Measurements from ENCODE around the gene STARD8.
"Not testable (repeated sequence)": the region's sequence is repeated elsewhere in the genome, so short reads cannot be mapped to it uniquely, and the experiment has no call there.

Gene STARD8, protein sequence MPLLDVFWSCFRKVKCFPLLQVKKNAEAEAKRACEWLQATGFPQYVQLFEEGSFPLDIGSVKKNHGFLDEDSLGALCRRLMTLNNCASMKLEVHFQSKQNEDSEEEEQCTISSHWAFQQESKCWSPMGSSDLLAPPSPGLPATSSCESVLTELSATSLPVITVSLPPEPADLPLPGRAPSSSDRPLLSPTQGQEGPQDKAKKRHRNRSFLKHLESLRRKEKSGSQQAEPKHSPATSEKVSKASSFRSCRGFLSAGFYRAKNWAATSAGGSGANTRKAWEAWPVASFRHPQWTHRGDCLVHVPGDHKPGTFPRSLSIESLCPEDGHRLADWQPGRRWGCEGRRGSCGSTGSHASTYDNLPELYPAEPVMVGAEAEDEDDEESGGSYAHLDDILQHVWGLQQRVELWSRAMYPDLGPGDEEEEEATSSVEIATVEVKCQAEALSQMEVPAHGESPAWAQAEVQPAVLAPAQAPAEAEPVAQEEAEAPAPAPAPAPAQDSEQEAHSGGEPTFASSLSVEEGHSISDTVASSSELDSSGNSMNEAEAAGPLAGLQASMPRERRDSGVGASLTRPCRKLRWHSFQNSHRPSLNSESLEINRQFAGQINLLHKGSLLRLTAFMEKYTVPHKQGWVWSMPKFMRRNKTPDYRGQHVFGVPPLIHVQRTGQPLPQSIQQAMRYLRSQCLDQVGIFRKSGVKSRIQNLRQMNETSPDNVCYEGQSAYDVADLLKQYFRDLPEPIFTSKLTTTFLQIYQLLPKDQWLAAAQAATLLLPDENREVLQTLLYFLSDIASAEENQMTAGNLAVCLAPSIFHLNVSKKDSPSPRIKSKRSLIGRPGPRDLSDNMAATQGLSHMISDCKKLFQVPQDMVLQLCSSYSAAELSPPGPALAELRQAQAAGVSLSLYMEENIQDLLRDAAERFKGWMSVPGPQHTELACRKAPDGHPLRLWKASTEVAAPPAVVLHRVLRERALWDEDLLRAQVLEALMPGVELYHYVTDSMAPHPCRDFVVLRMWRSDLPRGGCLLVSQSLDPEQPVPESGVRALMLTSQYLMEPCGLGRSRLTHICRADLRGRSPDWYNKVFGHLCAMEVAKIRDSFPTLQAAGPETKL

DNA sequence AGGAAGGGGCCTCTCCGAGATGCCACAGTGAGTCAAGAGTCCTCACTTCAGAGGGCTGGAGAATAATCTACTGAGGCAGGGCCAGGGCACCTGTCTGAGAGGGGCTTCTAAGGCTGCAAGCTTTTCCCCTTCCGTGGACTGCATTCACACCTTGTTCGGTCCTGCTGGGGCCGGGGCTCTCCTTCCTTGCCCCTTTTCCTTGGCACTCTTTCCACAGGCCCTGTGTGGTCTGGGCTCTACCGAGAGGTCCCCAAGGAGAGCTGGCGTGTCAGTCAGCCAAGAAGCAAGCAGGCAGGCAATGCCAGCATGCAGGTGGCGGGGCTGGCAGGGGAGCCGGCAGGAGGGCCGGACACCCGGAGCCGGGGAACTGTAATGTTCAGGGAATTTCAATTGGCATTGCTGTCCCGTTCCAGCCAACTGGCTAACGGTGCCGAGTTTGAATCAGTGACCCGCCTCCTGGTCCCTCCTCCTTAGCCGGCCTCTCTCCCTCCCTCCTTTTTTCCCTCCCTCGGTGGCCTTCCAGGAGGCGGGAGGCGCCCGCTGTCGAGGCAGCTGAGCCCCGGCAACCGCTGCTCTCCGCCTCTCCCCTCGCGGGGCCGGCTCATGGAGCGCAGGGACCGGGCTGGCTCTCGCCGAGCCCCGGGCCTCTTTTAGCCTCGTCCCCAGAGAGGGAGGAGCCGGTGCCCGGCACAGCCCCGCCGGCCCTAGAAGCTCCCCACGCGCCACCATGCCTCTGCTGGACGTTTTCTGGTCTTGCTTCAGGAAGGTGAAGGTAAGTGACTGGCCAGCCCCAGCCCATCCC, at the start of gene STARD8:
STARD8 (plus strand) TSS at position 511 of the 802 bp plus-strand sequence; CDS start at position 728, 217 bp downstream.
- Histone ChIP-seq H3K9ac (ENCODE audit: low read length) (no peak within 1 kb of the TSS), H3K4me3 (ENCODE audit: low read length) (no peak within 1 kb of the TSS), H3K9me3 (ENCODE audit: insufficient read depth, low read length) (no peaks in the 10 kb centered on the region), H3K79me2 (ENCODE audit: low read length) (no peaks in the 10 kb centered on the region), H3K4me1 (ENCODE audit: low read length) (no peaks in the 10 kb centered on the region), H3K27me3 (ENCODE audit: low read depth, low read length) (peaks cover 2% of the 10 kb centered on the region; the same call in 1 of the 2 replicates), H4K20me1 (ENCODE audit: insufficient read depth, low read length) (no peaks in the 10 kb centered on the region), H3K27ac (ENCODE audit: low read length) (no peak within 1 kb of the TSS), H3K4me2 (ENCODE audit: low read length) (no peak within 1 kb of the TSS), H3K36me3 (replicated peaks; ENCODE audit: low read depth, low read length) (no peaks in the 10 kb centered on the region), H2AFZ (ENCODE audit: low read depth, low read length) (no peak within 1 kb of the TSS)
- TF ChIP-seq, protein P1, sequence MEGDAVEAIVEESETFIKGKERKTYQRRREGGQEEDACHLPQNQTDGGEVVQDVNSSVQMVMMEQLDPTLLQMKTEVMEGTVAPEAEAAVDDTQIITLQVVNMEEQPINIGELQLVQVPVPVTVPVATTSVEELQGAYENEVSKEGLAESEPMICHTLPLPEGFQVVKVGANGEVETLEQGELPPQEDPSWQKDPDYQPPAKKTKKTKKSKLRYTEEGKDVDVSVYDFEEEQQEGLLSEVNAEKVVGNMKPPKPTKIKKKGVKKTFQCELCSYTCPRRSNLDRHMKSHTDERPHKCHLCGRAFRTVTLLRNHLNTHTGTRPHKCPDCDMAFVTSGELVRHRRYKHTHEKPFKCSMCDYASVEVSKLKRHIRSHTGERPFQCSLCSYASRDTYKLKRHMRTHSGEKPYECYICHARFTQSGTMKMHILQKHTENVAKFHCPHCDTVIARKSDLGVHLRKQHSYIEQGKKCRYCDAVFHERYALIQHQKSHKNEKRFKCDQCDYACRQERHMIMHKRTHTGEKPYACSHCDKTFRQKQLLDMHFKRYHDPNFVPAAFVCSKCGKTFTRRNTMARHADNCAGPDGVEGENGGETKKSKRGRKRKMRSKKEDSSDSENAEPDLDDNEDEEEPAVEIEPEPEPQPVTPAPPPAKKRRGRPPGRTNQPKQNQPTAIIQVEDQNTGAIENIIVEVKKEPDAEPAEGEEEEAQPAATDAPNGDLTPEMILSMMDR (IDR thresholded peaks at IDR 0.05; ENCODE audit: low read depth, low read length) = no peak
- TF ChIP-seq EZH2phosphoT487 (IDR thresholded peaks at IDR 0.05; ENCODE audit: low read depth) = no peak

DNA sequence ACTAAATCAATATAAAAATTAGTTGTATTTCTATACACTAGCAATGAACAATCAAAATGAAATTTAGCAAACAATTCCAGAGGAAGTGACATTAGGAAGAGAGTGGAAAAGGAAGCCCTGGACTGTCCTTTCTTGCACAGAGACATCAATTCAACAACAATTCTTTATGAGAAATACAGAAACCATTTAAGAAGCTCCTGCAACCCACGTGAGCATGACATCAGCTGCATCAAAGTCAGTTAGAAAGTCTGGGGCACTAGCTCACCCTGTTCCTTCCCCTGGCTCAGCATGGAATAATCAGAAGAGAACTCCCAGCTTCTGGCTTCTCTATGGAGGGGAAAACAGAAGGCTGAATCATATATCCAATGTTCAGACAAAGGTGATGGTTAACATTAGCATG, 48.6 kb upstream of the STARD8 start:
- TF ChIP-seq EZH2phosphoT487 (IDR thresholded peaks at IDR 0.05; ENCODE audit: low read depth) = no peak
- TF ChIP-seq, protein P1 (IDR thresholded peaks at IDR 0.05; ENCODE audit: low read depth, low read length) = no peak
- Histone ChIP-seq H3K27ac (ENCODE audit: low read length) (no peak overlapping the region), H3K9me3 (ENCODE audit: insufficient read depth, low read length) (no peaks in the 10 kb centered on the region)

DNA sequence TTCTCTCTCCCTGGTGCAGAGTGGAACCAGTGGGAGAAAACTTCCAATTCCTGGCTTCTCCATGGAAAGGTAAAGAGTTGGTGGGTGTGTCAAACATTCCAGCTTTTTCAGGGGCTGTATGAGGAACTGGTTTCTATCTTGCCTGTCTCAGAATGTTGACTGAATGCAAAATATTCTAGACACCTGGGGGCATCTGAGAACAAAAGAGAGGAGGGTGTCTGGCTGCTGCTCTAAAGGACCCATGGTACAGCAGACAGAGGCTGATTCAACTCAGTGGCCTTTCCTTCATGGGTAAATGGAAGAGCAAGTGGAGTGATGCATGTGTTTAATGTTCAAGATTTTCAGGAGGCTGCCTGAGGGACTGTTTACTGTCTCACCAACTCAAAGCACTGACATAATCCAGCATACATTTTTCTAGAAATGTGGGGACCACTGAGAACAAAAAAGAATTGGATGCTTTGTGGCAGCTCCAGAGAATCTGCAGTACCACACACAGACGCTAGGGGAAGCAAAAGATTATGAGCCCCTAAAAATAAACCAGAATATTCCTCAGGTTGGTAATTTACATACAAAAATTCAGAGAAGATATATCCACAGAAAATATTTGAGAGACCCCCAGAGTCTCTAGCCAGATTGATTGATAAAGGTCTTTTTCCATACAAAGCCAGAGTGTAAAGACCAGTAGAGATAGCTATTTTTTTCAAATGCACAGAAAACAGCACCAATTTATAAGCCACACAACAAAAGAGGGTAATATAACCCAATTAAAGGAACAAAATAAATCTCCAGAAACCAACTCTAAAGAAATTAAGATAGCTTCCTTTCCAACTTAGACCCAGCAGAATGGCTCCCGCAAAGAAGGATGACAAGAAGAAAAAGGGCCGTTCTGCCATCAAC, 48.0 kb upstream of the STARD8 start:
- Histone ChIP-seq H3K4me1 (ENCODE audit: low read length) (no peaks in the 10 kb centered on the region), H3K9ac (ENCODE audit: low read length) (no peak overlapping the region), H3K4me2 (ENCODE audit: low read length) (no peak overlapping the region), H3K79me2 (ENCODE audit: low read length) (no peaks in the 10 kb centered on the region), H3K27me3 (ENCODE audit: low read depth, low read length) (no peaks in the 10 kb centered on the region), H3K9me3 (ENCODE audit: insufficient read depth, low read length) (no peaks in the 10 kb centered on the region), H3K27ac (ENCODE audit: low read length) (no peak overlapping the region), H3K4me3 (ENCODE audit: low read length) (no peak overlapping the region), H2AFZ (ENCODE audit: low read depth, low read length) (no peak overlapping the region), H3K36me3 (replicated peaks; ENCODE audit: low read depth, low read length) (no peaks in the 10 kb centered on the region), H4K20me1 (ENCODE audit: insufficient read depth, low read length) (no peaks in the 10 kb centered on the region)
- TF ChIP-seq, protein P1 (IDR thresholded peaks at IDR 0.05; ENCODE audit: low read depth, low read length) = peak; percentile 46
- no peak for TF ChIP-seq EZH2phosphoT487 (IDR thresholded peaks at IDR 0.05; ENCODE audit: low read depth)

More for the DNA sequence above, 48.6 kb upstream of the STARD8 start:
- no peak overlapping the region for H3K4me3 ChIP-seq (ENCODE audit: low read length)
- H3K4me1 ChIP-seq (ENCODE audit: low read length) = no peaks in the 10 kb centered on the region
- no peaks in the 10 kb centered on the region for H4K20me1 ChIP-seq (ENCODE audit: insufficient read depth, low read length)
- H3K79me2 ChIP-seq (ENCODE audit: low read length) = no peaks in the 10 kb centered on the region
- H3K27me3 ChIP-seq (ENCODE audit: low read depth, low read length) = no peaks in the 10 kb centered on the region
- no peaks in the 10 kb centered on the region for H3K36me3 ChIP-seq (replicated peaks; ENCODE audit: low read depth, low read length)
- H3K9ac ChIP-seq (ENCODE audit: low read length) = no peak overlapping the region
- H2AFZ ChIP-seq (ENCODE audit: low read depth, low read length) = no peak overlapping the region
- H3K4me2 ChIP-seq (ENCODE audit: low read length) = no peak overlapping the region

DNA sequence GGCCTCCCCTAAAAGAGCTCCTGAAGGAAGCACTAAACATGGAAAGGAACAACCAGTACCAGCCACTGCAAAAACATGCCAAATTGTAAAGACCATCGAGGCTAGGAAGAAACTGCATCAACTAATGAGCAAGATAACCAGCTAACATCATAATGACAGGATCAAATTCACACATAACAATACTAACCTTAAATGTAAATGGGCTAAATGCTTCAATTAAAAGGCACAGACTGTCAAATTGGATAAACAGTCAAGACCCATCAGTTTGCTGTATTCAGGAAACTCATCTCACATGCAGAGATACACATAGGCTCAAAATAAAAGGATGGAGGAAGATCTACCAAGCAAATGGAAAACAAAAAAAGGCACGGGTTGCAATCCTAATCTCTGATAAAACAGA, 43.2 kb upstream of the STARD8 start:
- H2AFZ ChIP-seq (ENCODE audit: low read depth, low read length); H3K27ac ChIP-seq (ENCODE audit: low read length); H3K79me2 ChIP-seq (ENCODE audit: low read length); H3K4me1 ChIP-seq (ENCODE audit: low read length); H3K9ac ChIP-seq (ENCODE audit: low read length); H3K4me2 ChIP-seq (ENCODE audit: low read length); H4K20me1 ChIP-seq (ENCODE audit: insufficient read depth, low read length); H3K4me3 ChIP-seq (ENCODE audit: low read length); H3K36me3 ChIP-seq (replicated peaks; ENCODE audit: low read depth, low read length); H3K9me3 ChIP-seq (ENCODE audit: insufficient read depth, low read length); H3K27me3 ChIP-seq (ENCODE audit: low read depth, low read length): not testable (repeated sequence)

- not testable (repeated sequence) for H3K27me3 ChIP-seq (ENCODE audit: low read depth, low read length); H3K9ac ChIP-seq (ENCODE audit: low read length); H3K4me3 ChIP-seq (ENCODE audit: low read length); H3K36me3 ChIP-seq (replicated peaks; ENCODE audit: low read depth, low read length); H3K27ac ChIP-seq (ENCODE audit: low read length); H4K20me1 ChIP-seq (ENCODE audit: insufficient read depth, low read length); H2AFZ ChIP-seq (ENCODE audit: low read depth, low read length); H3K4me1 ChIP-seq (ENCODE audit: low read length); H3K79me2 ChIP-seq (ENCODE audit: low read length); H3K9me3 ChIP-seq (ENCODE audit: insufficient read depth, low read length); H3K4me2 ChIP-seq (ENCODE audit: low read length)
These were observed 32.7 kb upstream of the STARD8 start for GRCh38 chrX:68614733-68615132.

Data from OCI-LY3 (cell line).